GM12878 (cell line): ENCODE data around the gene SLC2A1. TPM values are rescaled to one million over a fixed set of nuclear protein-coding genes. Genes with fewer than 3 reads are reported as not detected.

Experiments
- ATAC-seq: fragments of 200-7000 bp; cut with Tn5 transposase; 3 replicates; pipeline ENCODE4 v1.9.1; 2020; ENCODE audit warnings: mild to moderate bottlenecking, moderate library complexity
- BruUV-seq: library from RNA; stranded (reverse); fragments of 400-500 nt; replicated peaks from 2 replicates; lab custom pipeline; 2021; lab: Mats Ljungman, UMichigan
- CTCF ChIA-PET: fragments of 300-600 bp; sonication (Branson Sonifier 250); formaldehyde crosslinking; extraction: SDS; loops from one replicate; lab custom pipeline; 2021; ENCODE audit warnings: inconsistent platforms; lab: Yijun Ruan, JAX
- POLR2A ChIA-PET: fragments of 350-600 bp; formaldehyde crosslinking; extraction: SDS; loops from one replicate; lab custom pipeline; 2021; ENCODE audit warnings: inconsistent platforms; lab: Charles Lee
- RAD21 ChIA-PET: fragments of 300-600 bp; sonication (Branson Sonifier 250); formaldehyde crosslinking; loops from one replicate; lab custom pipeline; 2023; ENCODE audit warnings: antibody characterized with exemption; ENCODE audit not compliant: unreplicated experiment; lab: Charles Lee
- SMC1A ChIA-PET: fragments of 300-600 bp; sonication (Branson Sonifier 250); formaldehyde crosslinking; loops from one replicate; lab custom pipeline; 2023; ENCODE audit not compliant: unreplicated experiment, uncharacterized antibody; lab: Charles Lee
- DNase-seq: peaks from one replicate; pipeline ENCODE4 v3.0.0-alpha.2; 2011; ENCODE audit warnings: low read depth, low spot score
- FAIRE-seq: peaks from 3 replicates; lab custom pipeline; 2011; peaks lifted over from hg19 to GRCh38; lab: Jason Lieb, UNC
- H2AFZ ChIP-seq: 2 replicates; pipeline ENCODE4 v1.6.0; 2011; ENCODE audit warnings: low read depth, low read length, control low read depth; ENCODE audit not compliant: control insufficient read depth
- H3K27ac ChIP-seq: 2 replicates; pipeline ENCODE4 v1.5.1; 2011; ENCODE audit warnings: control low read depth; ENCODE audit not compliant: control insufficient read depth, insufficient read depth
- H3K27me3 ChIP-seq, 2 experiments: replicated peaks in 1 of 2; 2 replicates each; pipeline versions ENCODE4 v1.6.0 to v1.6.1; 2011; ENCODE audit warnings: low read length in 1 of 2; ENCODE audit not compliant: control insufficient read depth in 2 of 2, insufficient read depth in 2 of 2
- H3K36me3 ChIP-seq, 2 experiments: 2 replicates each; pipeline ENCODE4 v1.5.1; 2011; ENCODE audit warnings: low read length in 1 of 2; ENCODE audit not compliant: control insufficient read depth in 2 of 2, insufficient read depth in 2 of 2
- H3K4me1 ChIP-seq: 2 replicates; pipeline ENCODE4 v1.6.1; 2011; ENCODE audit warnings: mild to moderate bottlenecking, low read length, moderate library complexity, mixed read lengths; ENCODE audit not compliant: control insufficient read depth, insufficient read depth
- H3K4me2 ChIP-seq: 2 replicates; pipeline ENCODE4 v1.6.0; 2011; ENCODE audit warnings: control low read depth; ENCODE audit not compliant: control insufficient read depth, insufficient read depth
- H3K4me3 ChIP-seq: fragments of 200-600 bp; sonication (generic); 2 replicates; pipeline ENCODE4 v1.5.1; 2016
- H3K79me2 ChIP-seq: 2 replicates; pipeline ENCODE4 v1.6.0; 2011; ENCODE audit warnings: low read length; ENCODE audit not compliant: control insufficient read depth, insufficient read depth
- H3K9ac ChIP-seq: 2 replicates; pipeline ENCODE4 v1.8.0; 2011; ENCODE audit warnings: low read length, control low read depth, mixed read lengths; ENCODE audit not compliant: control insufficient read depth, insufficient read depth
- H3K9me3 ChIP-seq: replicated peaks from 3 replicates; pipeline ENCODE4 v1.5.1; 2011; ENCODE audit warnings: mild to moderate bottlenecking, low read length; ENCODE audit not compliant: control insufficient read depth, insufficient read depth
- H4K20me1 ChIP-seq: 2 replicates; pipeline ENCODE4 v1.6.0; 2011; ENCODE audit not compliant: control insufficient read depth, insufficient read depth
- BCL3 ChIP-seq: IDR thresholded peaks from 2 replicates; pipeline ENCODE4 v1.6.1; 2011; ENCODE audit warnings: borderline replicate concordance, low read depth, mild to moderate bottlenecking, moderate library complexity, low read length; ENCODE audit not compliant: insufficient read depth, poor library complexity, severe bottlenecking
- CEBPB ChIP-seq, 2 experiments: fragments of 150-350 bp in 1 of 2; IDR thresholded peaks; 2 replicates each; pipeline ENCODE4 v1.6.1; 2012 to 2014; ENCODE audit warnings: low read depth in 2 of 2, low read length in 2 of 2, borderline replicate concordance in 1 of 2, inconsistent platforms in 1 of 2
- CHD2 ChIP-seq: IDR thresholded peaks from 2 replicates; pipeline ENCODE4 v1.6.1; 2011; ENCODE audit warnings: low read depth, low read length, improper control_type of control experiment, borderline replicate concordance
- CHD4 ChIP-seq: fragments of 200-600 bp; sonication (generic); IDR thresholded peaks from 2 replicates; pipeline ENCODE4 v1.6.1; 2016; ENCODE audit warnings: mild to moderate bottlenecking
- ETV6 ChIP-seq, 2 experiments: fragments of 450-650 bp in 1 of 2; IDR thresholded peaks in 1 of 2; conservative IDR thresholded peaks in 1 of 2; 2 replicates each; pipeline ENCODE4 v1.6.1; 2014; ENCODE audit warnings: antibody characterized with exemption in 1 of 2, borderline replicate concordance in 1 of 2, low read depth in 1 of 2, mild to moderate bottlenecking in 1 of 2, moderate library complexity in 1 of 2
- FOXK2 ChIP-seq: fragments of 450-650 bp; IDR thresholded peaks from 2 replicates; pipeline ENCODE4 v1.6.1; 2017; ENCODE audit warnings: mild to moderate bottlenecking, moderate library complexity
- HDAC6 ChIP-seq: fragments of 200-600 bp; sonication (generic); IDR thresholded peaks from one replicate; pipeline ENCODE4 v1.8.0; 2017; ENCODE audit warnings: antibody characterized with exemption; ENCODE audit not compliant: unreplicated experiment
- KLF5 ChIP-seq: fragments of 450-650 bp; IDR thresholded peaks from 2 replicates; pipeline ENCODE4 v1.6.1; 2014; ENCODE audit warnings: mild to moderate bottlenecking; ENCODE audit not compliant: partially characterized antibody
- NFYA ChIP-seq: IDR thresholded peaks from 2 replicates; pipeline ENCODE4 v1.6.1; 2011; ENCODE audit warnings: low read depth, mild to moderate bottlenecking, low read length, improper control_type of control experiment, borderline replicate concordance
- NR2C2 ChIP-seq: IDR thresholded peaks from 2 replicates; pipeline ENCODE4 v1.6.1; 2011; ENCODE audit warnings: borderline replicate concordance, low read depth; ENCODE audit not compliant: control insufficient read depth, insufficient read length
- NR2F1 ChIP-seq: fragments of 450-650 bp; conservative IDR thresholded peaks from 2 replicates; pipeline ENCODE4 v1.6.1; 2017; ENCODE audit warnings: mild to moderate bottlenecking
- POLR2AphosphoS2 ChIP-seq: IDR thresholded peaks from 2 replicates; pipeline ENCODE4 v1.6.1; 2011; ENCODE audit warnings: low read depth, mild to moderate bottlenecking, low read length, improper control_type of control experiment, moderate library complexity
- RCOR1 ChIP-seq: conservative IDR thresholded peaks from 2 replicates; pipeline ENCODE4 v1.6.1; 2012; ENCODE audit warnings: low read depth, low read length, improper control_type of control experiment
- RFX5 ChIP-seq: IDR thresholded peaks from 2 replicates; pipeline ENCODE4 v1.6.1; 2011; ENCODE audit warnings: low read depth, low read length, improper control_type of control experiment
- SIN3A ChIP-seq: IDR thresholded peaks from 2 replicates; pipeline ENCODE4 v1.6.1; 2012; ENCODE audit warnings: low read depth, low read length, improper control_type of control experiment
- SREBF1 ChIP-seq: IDR thresholded peaks from 2 replicates; pipeline ENCODE4 v1.6.1; 2012; ENCODE audit warnings: mild to moderate bottlenecking, low read length
- SREBF2 ChIP-seq: IDR thresholded peaks from 2 replicates; pipeline ENCODE4 v1.6.1; 2012; ENCODE audit warnings: mild to moderate bottlenecking, low read length
- ZNF217 ChIP-seq: fragments of 450-650 bp; IDR thresholded peaks from 2 replicates; pipeline ENCODE4 v1.6.1; 2017; ENCODE audit warnings: antibody characterized with exemption, mild to moderate bottlenecking
- WGBS: methylation state at CpG from one replicate; pipeline ENCODE4 v1.1.6; 2016; ENCODE audit warnings: low lambda C conversion rate; ENCODE audit not compliant: insufficient replicate concordance, insufficient coverage; ENCODE audit errors: missing lambda C conversion rate; 5-methylcytosine and 5-hydroxymethylcytosine counted together
- in situ Hi-C: fragments of 300-500 bp; cut with MboI; formaldehyde crosslinking; loops from 9 replicates; pipeline ENCODE4 v1.14.3; 2018; ENCODE audit warnings: mixed read lengths
- intact Hi-C: fragments of 100-400 bp; cut with micrococcal nuclease; formaldehyde crosslinking; loops from one replicate; pipeline ENCODE4 v1.14.2; 2022; ENCODE audit not compliant: unreplicated experiment
- polyA plus RNA-seq, 11 experiments: library from polyadenylated mRNA; depleted of rRNA in 4 of 11; unstranded in 6 of 11; stranded (reverse) in 5 of 11; fragments of >200 nt; fragmentation: Nextera tagmentation in 4 of 11; fragmentation: Illumina TruSeq in 1 of 11; extraction: Ambion mirVana in 4 of 11; extraction: Trizol in 1 of 11; gene quantifications; 1 replicate in 1 of 11; 2 replicates in 10 of 11; pipeline versions ENCODE4 v1.2.1 to v1.2.3, GENCODE V29; 2011 to 2016; ENCODE audit warnings: inconsistent platforms in 2 of 11, missing spikeins in 2 of 11, low read depth in 1 of 11
- total RNA-seq, 4 experiments: library from RNA; depleted of rRNA in 3 of 4; stranded (reverse); fragments of >200 nt in 3 of 4; fragmentation: Illumina TruSeq in 1 of 4; extraction: Trizol in 1 of 4; gene quantifications; 2 replicates each; pipeline versions ENCODE4 v1.2.1 to v1.2.3, GENCODE V29; 2013 to 2021
- TF ChIP-seq, protein P1 (sequence below): fragments of 450-650 bp; formaldehyde crosslinking; IDR thresholded peaks from 2 replicates; pipeline ENCODE4 v1.4.0; 2020; ENCODE audit warnings: mild to moderate bottlenecking, moderate library complexity

SLC2A1 gene
- total and polyA plus RNA-seq, 10 of the 15 experiments (the other 5 are each of a cell fraction or from before 2014, with no cell fraction given), result 5.7 to 66.0 (median 44.2) TPM

GRCh38 chr1:42960122-42960390 is 1.4 kb upstream of the SLC2A1 start (continued):
- no peak for TF ChIP-seq SREBF1
- TF ChIP-seq SIN3A, result no peak
- no peak for TF ChIP-seq CEBPB (IDR thresholded peaks at IDR 0.05; ENCODE audit: borderline replicate concordance in 1 of 2, low read depth in 2 of 2, low read length in 2 of 2)
- TF ChIP-seq SREBF2, result no peak
- TF ChIP-seq, protein P1, sequence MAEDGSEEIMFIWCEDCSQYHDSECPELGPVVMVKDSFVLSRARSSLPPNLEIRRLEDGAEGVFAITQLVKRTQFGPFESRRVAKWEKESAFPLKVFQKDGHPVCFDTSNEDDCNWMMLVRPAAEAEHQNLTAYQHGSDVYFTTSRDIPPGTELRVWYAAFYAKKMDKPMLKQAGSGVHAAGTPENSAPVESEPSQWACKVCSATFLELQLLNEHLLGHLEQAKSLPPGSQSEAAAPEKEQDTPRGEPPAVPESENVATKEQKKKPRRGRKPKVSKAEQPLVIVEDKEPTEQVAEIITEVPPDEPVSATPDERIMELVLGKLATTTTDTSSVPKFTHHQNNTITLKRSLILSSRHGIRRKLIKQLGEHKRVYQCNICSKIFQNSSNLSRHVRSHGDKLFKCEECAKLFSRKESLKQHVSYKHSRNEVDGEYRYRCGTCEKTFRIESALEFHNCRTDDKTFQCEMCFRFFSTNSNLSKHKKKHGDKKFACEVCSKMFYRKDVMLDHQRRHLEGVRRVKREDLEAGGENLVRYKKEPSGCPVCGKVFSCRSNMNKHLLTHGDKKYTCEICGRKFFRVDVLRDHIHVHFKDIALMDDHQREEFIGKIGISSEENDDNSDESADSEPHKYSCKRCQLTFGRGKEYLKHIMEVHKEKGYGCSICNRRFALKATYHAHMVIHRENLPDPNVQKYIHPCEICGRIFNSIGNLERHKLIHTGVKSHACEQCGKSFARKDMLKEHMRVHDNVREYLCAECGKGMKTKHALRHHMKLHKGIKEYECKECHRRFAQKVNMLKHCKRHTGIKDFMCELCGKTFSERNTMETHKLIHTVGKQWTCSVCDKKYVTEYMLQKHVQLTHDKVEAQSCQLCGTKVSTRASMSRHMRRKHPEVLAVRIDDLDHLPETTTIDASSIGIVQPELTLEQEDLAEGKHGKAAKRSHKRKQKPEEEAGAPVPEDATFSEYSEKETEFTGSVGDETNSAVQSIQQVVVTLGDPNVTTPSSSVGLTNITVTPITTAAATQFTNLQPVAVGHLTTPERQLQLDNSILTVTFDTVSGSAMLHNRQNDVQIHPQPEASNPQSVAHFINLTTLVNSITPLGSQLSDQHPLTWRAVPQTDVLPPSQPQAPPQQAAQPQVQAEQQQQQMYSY (CRISPR knock-in tag), result no peak

DNA sequence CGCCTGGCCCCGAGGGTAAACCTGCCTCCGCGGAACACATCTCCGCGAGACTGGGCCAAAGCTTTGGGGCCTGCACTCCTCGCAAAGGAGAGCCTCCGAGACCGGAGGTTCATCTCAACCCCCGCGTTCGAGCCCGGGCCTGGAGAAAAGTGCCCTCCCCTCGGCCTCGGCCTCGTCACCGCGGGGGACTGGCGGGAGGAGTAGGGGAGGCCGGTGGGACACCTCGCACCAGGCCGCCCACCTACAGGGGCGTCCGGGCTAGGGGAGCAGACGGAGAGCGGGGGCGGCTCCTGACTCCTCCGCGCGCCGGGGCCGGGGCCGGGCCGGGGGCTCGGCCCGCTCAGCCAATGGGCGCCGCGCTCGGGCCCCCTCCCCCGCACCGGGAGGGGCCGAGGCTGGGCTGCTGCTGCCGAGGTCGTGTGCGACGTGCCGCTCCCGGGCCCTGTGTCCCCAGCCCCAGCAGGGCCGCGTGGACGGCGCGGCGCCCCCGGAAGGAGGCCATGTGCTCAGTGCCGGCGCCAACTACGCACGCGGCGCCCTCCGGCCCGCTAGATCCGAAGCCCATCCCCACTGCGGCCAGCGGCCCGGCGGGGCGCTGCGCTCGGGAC is 684 bp downstream of the SLC2A1 start:
- Histone ChIP-seq H3K4me1 (peaks cover 45% of the 10 kb centered on the region), H3K27ac (peak overlapping the region; percentile 78), H3K4me3 (peak overlapping the region; percentile 88), H3K9ac (peak overlapping the region; percentile 70), H3K9me3 (no peaks in the 10 kb centered on the region), H4K20me1 (peaks cover 23% of the 10 kb centered on the region), H3K4me2 (peak overlapping the region; percentile 56; the same call in 1 of the 2 replicates), H3K27me3 (no peaks in the 10 kb centered on the region), H3K79me2 (peaks cover 64% of the 10 kb centered on the region), H3K36me3 (peaks cover 3 to 16% of the 10 kb centered on the region in 2 experiments; a peak in 3 of 4 replicates), H2AFZ (no peak overlapping the region)
- SMC1A ChIA-PET, result interaction anchor here (6.7 kb wide), 1 partner anchor 115 kb away, joined by 44 read pairs; no protein-coding TSS in a partner anchor
- intact Hi-C loops, result loop anchor here (1.0 to 5.0 kb wide), 3 partner anchors 27 to 276 kb away; partner anchors contain the start of gene YBX1
- no peak for FAIRE-seq
- no TSS peak for BruUV-seq
- no peak for DNase-seq
- CTCF ChIA-PET, result interaction anchor here (1.3 to 9.3 kb wide), 3 partner anchors 16 to 115 kb away, joined by 3 to 57 read pairs (median 6); no protein-coding TSS in a partner anchor
- POLR2A ChIA-PET, result no interaction called here
- RAD21 ChIA-PET, result no interaction called here
- peak; percentile 60 for ATAC-seq
- WGBS, result 2% methylated on average over 52 of the region's 72 CpGs
- in situ Hi-C loops, result loop anchor here (5.0 to 10.0 kb wide), 2 partner anchors 36 to 877 kb away; no protein-coding TSS in a partner anchor
- TF ChIP-seq NR2F1, result peak; percentile 41; the same call in 1 of the 2 replicates
- TF ChIP-seq HDAC6, result no peak
- no peak for TF ChIP-seq BCL3
- no peak for TF ChIP-seq SREBF1
- no peak for TF ChIP-seq ZNF217
- TF ChIP-seq RFX5, result no peak
- no peak for TF ChIP-seq KLF5
- no peak for TF ChIP-seq NR2C2
- no peak for TF ChIP-seq NFYA
- TF ChIP-seq CHD4, result no peak
- no peak for TF ChIP-seq RCOR1
- TF ChIP-seq POLR2AphosphoS2, result 0 out of 2 replicates have a peak, but pooled peaks have one; percentile 18
- no peak for TF ChIP-seq ETV6 (conservative IDR thresholded peaks at IDR 0.05 in 1 of 2, IDR thresholded peaks at IDR 0.05 in 1 of 2; ENCODE audit: borderline replicate concordance in 1 of 2, low read depth in 1 of 2)
- no peak for TF ChIP-seq FOXK2
- no peak for TF ChIP-seq CHD2
